CD4-positive, alpha-beta T cell treated with Interleukin-15 for 1 hour (primary cell): ENCODE data around the gene FGF12.

Source experiments
- DNase-seq: peaks from one replicate; pipeline ENCODE4 v3.0.0-alpha.2; 2020

FGF12 gene

GRCh38 chr3:192246847-192247559, 480.3 kb downstream of the FGF12 start:
- no peak for DNase-seq

- no peak for DNase-seq
Observed at GRCh38 chr3:192244591-192244990, 482.8 kb downstream of the FGF12 start.

- DNase-seq: no peak
Observed at GRCh38 chr3:192239956-192240355, 487.4 kb downstream of the FGF12 start.

GRCh38 chr3:192237992-192238608, 489.2 kb downstream of the FGF12 start:
- DNase-seq: no peak

GRCh38 chr3:192229866-192230265, 497.5 kb downstream of the FGF12 start:
- DNase-seq: no peak

- DNase-seq: no peak
Observed at GRCh38 chr3:192224634-192225155, 502.6 kb downstream of the FGF12 start.

- DNase-seq: no peak
Observed at GRCh38 chr3:192223815-192224214, 503.5 kb downstream of the FGF12 start.

- DNase-seq: no peak
Observed at GRCh38 chr3:192220915-192221314, 506.4 kb downstream of the FGF12 start.

GRCh38 chr3:192219926-192220325, 507.4 kb downstream of the FGF12 start:
- no peak for DNase-seq

GRCh38 chr3:192216067-192216466, 511.3 kb downstream of the FGF12 start:
- DNase-seq: no peak

GRCh38 chr3:192212979-192213378, 514.4 kb downstream of the FGF12 start:
- no peak for DNase-seq

GRCh38 chr3:192212335-192212734, 515.0 kb downstream of the FGF12 start:
- no peak for DNase-seq

- DNase-seq: no peak
Observed at GRCh38 chr3:192207651-192208050, 519.7 kb downstream of the FGF12 start.

- no peak for DNase-seq
Observed at GRCh38 chr3:192207239-192207638, 520.1 kb downstream of the FGF12 start.

GRCh38 chr3:192194085-192194484, 533.3 kb downstream of the FGF12 start:
- no peak for DNase-seq

- peak; percentile 17 for DNase-seq
Observed at GRCh38 chr3:192188218-192188835, 539.0 kb downstream of the FGF12 start.

- DNase-seq: no peak
Observed at GRCh38 chr3:192187485-192188051, 539.8 kb downstream of the FGF12 start.

GRCh38 chr3:192186498-192186897, 540.8 kb downstream of the FGF12 start:
- DNase-seq: no peak

GRCh38 chr3:192186045-192186444, 541.3 kb downstream of the FGF12 start:
- DNase-seq: no peak

GRCh38 chr3:192183109-192183508, 544.2 kb downstream of the FGF12 start:
- no peak for DNase-seq

GRCh38 chr3:192181151-192181550, 546.2 kb downstream of the FGF12 start:
- DNase-seq: no peak

GRCh38 chr3:192177383-192177782, 550.0 kb downstream of the FGF12 start:
- no peak for DNase-seq

GRCh38 chr3:192174283-192174682, 553.1 kb downstream of the FGF12 start:
- no peak for DNase-seq

- no peak for DNase-seq
Observed at GRCh38 chr3:192171213-192171612, 556.1 kb downstream of the FGF12 start.
